ENCODE results near the gene DDX31.
"Not testable (repeated sequence)": the region's sequence is repeated elsewhere in the genome, so short reads cannot be mapped to it uniquely, and the experiment has no call there.

DDX31 gene

DNA sequence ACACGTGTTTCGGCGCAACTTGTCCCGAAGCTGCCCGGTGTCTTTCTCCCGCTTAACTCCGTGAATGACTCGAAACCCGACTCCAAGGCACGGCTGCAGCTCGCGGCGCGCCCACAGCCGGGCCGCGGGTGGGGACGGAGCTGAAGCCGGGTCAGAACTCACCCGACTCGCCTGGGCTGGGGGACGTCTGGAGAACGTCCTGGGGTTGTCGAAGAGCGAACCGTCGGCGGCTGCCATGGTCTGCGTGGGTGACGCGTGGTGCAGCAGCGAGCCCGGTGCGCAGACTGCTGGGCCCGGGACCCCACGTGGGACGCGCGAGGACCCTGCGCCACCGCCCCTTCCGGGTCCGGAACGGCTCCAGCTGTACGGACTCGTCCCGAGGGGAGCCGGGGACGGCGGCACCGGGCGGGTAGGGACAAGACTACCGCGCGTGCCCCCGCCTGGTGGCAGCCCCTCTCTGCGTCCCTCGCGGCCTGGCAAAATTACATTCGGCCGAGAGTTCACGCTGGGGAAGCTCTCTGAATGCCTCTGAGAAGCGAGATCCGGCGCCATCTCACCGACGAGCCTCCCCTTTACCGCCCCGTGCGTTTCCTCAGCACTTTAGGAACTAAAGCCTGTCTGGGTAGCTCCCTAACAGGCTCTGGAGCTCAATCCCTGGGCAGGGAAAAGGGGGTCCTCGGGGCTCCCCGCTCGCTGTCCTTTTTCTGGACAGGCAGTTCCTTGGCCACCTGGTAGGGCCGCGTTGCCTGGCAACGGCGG is at the start of gene DDX31:
TSS of gene DDX31 (minus strand) at position 286 of the 759 bp plus-strand sequence. CDS start at position 237, 49 bp downstream.
- Histone ChIP-seq H3K27ac (ENCODE audit: low read depth, low read length) (peak within 1 kb of the TSS; percentile 97), H3K4me3 (ENCODE audit: low read length) (peak within 1 kb of the TSS; percentile 99), H3K9ac (ENCODE audit: low read length) (peak within 1 kb of the TSS; percentile 98), H3K36me3 (ENCODE audit: control insufficient read depth, insufficient read depth, low read length) (peaks cover 2% of the 10 kb centered on the region), H3K4me1 (ENCODE audit: control insufficient read depth, insufficient read depth, low read length) (peaks cover 4% of the 10 kb centered on the region), H3K27me3 (ENCODE audit: control insufficient read depth, insufficient read depth, low read length) (no peaks in the 10 kb centered on the region)

- H3K9ac ChIP-seq (ENCODE audit: low read length); H3K27ac ChIP-seq (ENCODE audit: low read depth, low read length); H3K4me3 ChIP-seq (ENCODE audit: low read length); H3K27me3 ChIP-seq (ENCODE audit: control insufficient read depth, insufficient read depth, low read length); H3K4me1 ChIP-seq (ENCODE audit: control insufficient read depth, insufficient read depth, low read length); H3K36me3 ChIP-seq (ENCODE audit: control insufficient read depth, insufficient read depth, low read length): not testable (repeated sequence)
These were observed 48.7 kb upstream of the DDX31 start for GRCh38 chr9:132718381-132718928.

GRCh38 chr9:132717326-132717945 is 47.7 kb upstream of the DDX31 start:
- H3K27me3 ChIP-seq (ENCODE audit: control insufficient read depth, insufficient read depth, low read length): peaks cover 3% of the 10 kb centered on the region
- no peak overlapping the region for H3K27ac ChIP-seq (ENCODE audit: low read depth, low read length)
- H3K9ac ChIP-seq (ENCODE audit: low read length): no peak overlapping the region
- no peak overlapping the region for H3K4me3 ChIP-seq (ENCODE audit: low read length)
- no peaks in the 10 kb centered on the region for H3K36me3 ChIP-seq (ENCODE audit: control insufficient read depth, insufficient read depth, low read length)
- H3K4me1 ChIP-seq (ENCODE audit: control insufficient read depth, insufficient read depth, low read length): no peaks in the 10 kb centered on the region

- Histone ChIP-seq H3K4me1 (ENCODE audit: control insufficient read depth, insufficient read depth, low read length) (no peaks in the 10 kb centered on the region), H3K9ac (ENCODE audit: low read length) (no peak overlapping the region), H3K27me3 (ENCODE audit: control insufficient read depth, insufficient read depth, low read length) (peaks cover 3% of the 10 kb centered on the region), H3K4me3 (ENCODE audit: low read length) (no peak overlapping the region), H3K27ac (ENCODE audit: low read depth, low read length) (no peak overlapping the region), H3K36me3 (ENCODE audit: control insufficient read depth, insufficient read depth, low read length) (no peaks in the 10 kb centered on the region)
These were observed 46.2 kb upstream of the DDX31 start for GRCh38 chr9:132716007-132716406.

GRCh38 chr9:132712753-132713152 is 43.0 kb upstream of the DDX31 start:
- Histone ChIP-seq H3K36me3 (ENCODE audit: control insufficient read depth, insufficient read depth, low read length) (no peaks in the 10 kb centered on the region), H3K4me3 (ENCODE audit: low read length) (no peak overlapping the region), H3K27ac (ENCODE audit: low read depth, low read length) (no peak overlapping the region), H3K27me3 (ENCODE audit: control insufficient read depth, insufficient read depth, low read length) (peaks cover 3% of the 10 kb centered on the region), H3K4me1 (ENCODE audit: control insufficient read depth, insufficient read depth, low read length) (no peaks in the 10 kb centered on the region), H3K9ac (ENCODE audit: low read length) (no peak overlapping the region)

DNA sequence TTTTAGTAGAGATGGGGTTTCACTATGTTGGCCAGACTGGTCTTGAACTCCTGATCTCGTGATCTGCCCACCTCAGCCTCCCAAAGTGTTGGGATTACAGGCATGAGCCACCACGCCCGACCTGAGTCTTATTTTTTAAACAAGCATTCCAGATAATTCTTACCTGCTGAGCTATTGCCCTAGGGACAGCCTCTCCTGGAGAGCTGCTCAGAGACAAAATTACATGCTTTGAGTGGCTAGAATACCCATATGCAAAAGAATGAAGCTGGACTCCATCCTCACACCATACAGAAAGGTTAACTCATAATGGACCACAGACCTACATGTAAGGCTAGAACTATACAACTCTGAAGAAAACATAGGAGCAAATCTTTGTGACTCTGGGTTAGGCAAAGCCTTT is 42.1 kb upstream of the DDX31 start:
- Histone ChIP-seq H3K4me1 (ENCODE audit: control insufficient read depth, insufficient read depth, low read length) (no peaks in the 10 kb centered on the region), H3K36me3 (ENCODE audit: control insufficient read depth, insufficient read depth, low read length) (no peaks in the 10 kb centered on the region), H3K27ac (ENCODE audit: low read depth, low read length) (no peak overlapping the region), H3K9ac (ENCODE audit: low read length) (no peak overlapping the region), H3K4me3 (ENCODE audit: low read length) (no peak overlapping the region), H3K27me3 (ENCODE audit: control insufficient read depth, insufficient read depth, low read length) (peaks cover 3% of the 10 kb centered on the region)

GRCh38 chr9:132711152-132711551 is 41.4 kb upstream of the DDX31 start:
- not testable (repeated sequence) for H3K36me3 ChIP-seq (ENCODE audit: control insufficient read depth, insufficient read depth, low read length); H3K27ac ChIP-seq (ENCODE audit: low read depth, low read length); H3K27me3 ChIP-seq (ENCODE audit: control insufficient read depth, insufficient read depth, low read length)

DNA sequence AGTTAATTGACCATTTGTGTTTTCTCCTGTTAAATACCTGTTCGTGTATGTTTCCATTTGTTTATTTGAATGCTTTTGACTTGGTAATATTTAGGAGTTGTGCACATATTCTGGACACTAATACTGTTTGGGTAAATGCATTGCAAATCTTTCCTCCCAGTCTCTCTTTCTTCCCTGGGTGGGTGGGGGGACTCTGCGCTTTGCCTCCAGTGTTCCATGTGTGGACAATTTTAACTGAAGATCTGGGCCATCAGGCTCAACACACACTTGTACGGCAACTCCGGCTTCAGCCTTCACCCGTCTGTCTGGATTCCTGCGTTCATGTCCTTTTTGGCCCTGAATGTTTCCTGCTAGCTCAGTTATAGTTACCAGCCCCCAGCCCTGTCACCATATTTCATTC is 40.5 kb upstream of the DDX31 start:
- Histone ChIP-seq H3K27ac (ENCODE audit: low read depth, low read length) (no peak overlapping the region), H3K36me3 (ENCODE audit: control insufficient read depth, insufficient read depth, low read length) (no peaks in the 10 kb centered on the region), H3K4me1 (ENCODE audit: control insufficient read depth, insufficient read depth, low read length) (no peaks in the 10 kb centered on the region), H3K9ac (ENCODE audit: low read length) (no peak overlapping the region), H3K4me3 (ENCODE audit: low read length) (no peak overlapping the region), H3K27me3 (ENCODE audit: control insufficient read depth, insufficient read depth, low read length) (no peaks in the 10 kb centered on the region)

More at GRCh38 chr9:132711152-132711551, 41.4 kb upstream of the DDX31 start:
- not testable (repeated sequence) for H3K4me3 ChIP-seq (ENCODE audit: low read length); H3K9ac ChIP-seq (ENCODE audit: low read length); H3K4me1 ChIP-seq (ENCODE audit: control insufficient read depth, insufficient read depth, low read length)

- Histone ChIP-seq H3K27ac (ENCODE audit: low read depth, low read length) (no peak overlapping the region), H3K4me1 (ENCODE audit: control insufficient read depth, insufficient read depth, low read length) (no peaks in the 10 kb centered on the region), H3K27me3 (ENCODE audit: control insufficient read depth, insufficient read depth, low read length) (no peaks in the 10 kb centered on the region)
These were observed 39.1 kb upstream of the DDX31 start for GRCh38 chr9:132708769-132709430.

DNA sequence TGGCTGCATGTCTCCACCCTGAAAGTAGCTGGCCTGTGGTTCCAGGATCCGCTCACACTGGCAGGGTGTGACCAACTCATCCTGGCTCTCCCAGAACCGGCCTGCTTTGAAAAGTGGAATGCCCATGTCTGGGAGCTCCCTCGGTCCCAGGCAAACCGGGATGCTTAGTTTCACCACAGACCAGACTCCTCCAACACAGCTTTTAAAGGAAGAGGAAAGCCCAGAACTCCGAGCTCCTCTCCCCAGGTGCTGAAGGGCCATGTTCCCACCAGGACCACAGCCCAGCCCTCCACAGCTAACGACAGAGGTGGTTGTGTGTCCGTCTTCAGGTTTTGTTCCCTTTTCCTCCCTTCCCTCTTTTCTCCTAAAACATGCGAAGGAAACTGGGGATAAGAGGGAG is 38.5 kb upstream of the DDX31 start:
- no peaks in the 10 kb centered on the region for H3K36me3 ChIP-seq (ENCODE audit: control insufficient read depth, insufficient read depth, low read length)
- H3K27ac ChIP-seq (ENCODE audit: low read depth, low read length): no peak overlapping the region
- no peaks in the 10 kb centered on the region for H3K27me3 ChIP-seq (ENCODE audit: control insufficient read depth, insufficient read depth, low read length)
- no peaks in the 10 kb centered on the region for H3K4me1 ChIP-seq (ENCODE audit: control insufficient read depth, insufficient read depth, low read length)
- no peak overlapping the region for H3K9ac ChIP-seq (ENCODE audit: low read length)
- no peak overlapping the region for H3K4me3 ChIP-seq (ENCODE audit: low read length)

More at GRCh38 chr9:132708769-132709430, 39.1 kb upstream of the DDX31 start:
- no peaks in the 10 kb centered on the region for H3K36me3 ChIP-seq (ENCODE audit: control insufficient read depth, insufficient read depth, low read length)
- no peak overlapping the region for H3K4me3 ChIP-seq (ENCODE audit: low read length)
- H3K9ac ChIP-seq (ENCODE audit: low read length): no peak overlapping the region

GRCh38 chr9:132703336-132703735 is 33.6 kb upstream of the DDX31 start:
- Histone ChIP-seq H3K4me3 (ENCODE audit: low read length) (no peak overlapping the region), H3K27me3 (ENCODE audit: control insufficient read depth, insufficient read depth, low read length) (no peaks in the 10 kb centered on the region), H3K36me3 (ENCODE audit: control insufficient read depth, insufficient read depth, low read length) (no peaks in the 10 kb centered on the region), H3K4me1 (ENCODE audit: control insufficient read depth, insufficient read depth, low read length) (no peaks in the 10 kb centered on the region), H3K27ac (ENCODE audit: low read depth, low read length) (no peak overlapping the region), H3K9ac (ENCODE audit: low read length) (no peak overlapping the region)

DNA sequence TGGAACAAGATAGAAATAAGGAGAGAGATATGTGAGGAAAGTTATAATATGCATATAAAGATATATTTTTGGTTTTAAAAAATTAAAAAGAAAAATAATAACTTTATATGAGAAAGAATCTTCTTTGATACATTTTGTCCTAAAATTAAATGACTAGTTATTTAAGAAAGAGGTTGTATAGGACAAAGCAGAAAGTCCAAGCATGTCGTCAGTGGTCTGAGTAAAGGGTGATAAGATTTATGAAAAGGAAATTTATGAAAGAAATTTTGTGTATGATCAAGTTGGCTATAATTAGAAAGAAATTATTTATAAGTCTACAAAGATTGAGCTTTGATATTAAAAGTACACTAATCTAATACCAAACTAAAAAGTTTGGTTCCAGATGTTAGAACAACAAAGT is 32.5 kb upstream of the DDX31 start:
- H3K27me3 ChIP-seq (ENCODE audit: control insufficient read depth, insufficient read depth, low read length): no peaks in the 10 kb centered on the region
- H3K9ac ChIP-seq (ENCODE audit: low read length): no peak overlapping the region
- H3K36me3 ChIP-seq (ENCODE audit: control insufficient read depth, insufficient read depth, low read length): no peaks in the 10 kb centered on the region
- no peaks in the 10 kb centered on the region for H3K4me1 ChIP-seq (ENCODE audit: control insufficient read depth, insufficient read depth, low read length)
- H3K27ac ChIP-seq (ENCODE audit: low read depth, low read length): no peak overlapping the region
- H3K4me3 ChIP-seq (ENCODE audit: low read length): no peak overlapping the region

Data from rectal smooth muscle tissue (tissue), 1 donor.